DOHH2 (cell line): ENCODE results near the gene TAS2R40.

Experiments
- H3F3A ChIP-seq: fragments of 200-600 bp; sonication (generic), shearing (Covaris generic); 2 replicates; pipeline ENCODE4 v1.6.0; 2016; ENCODE audit warnings: antibody characterized with exemption, mild to moderate bottlenecking; ENCODE audit not compliant: control insufficient read depth, insufficient read depth
- H3K27ac ChIP-seq: fragments of 200-600 bp; sonication (generic); 2 replicates; pipeline ENCODE4 v1.5.1; 2014; ENCODE audit warnings: low read depth, mild to moderate bottlenecking, low read length, moderate library complexity
- H3K27me3 ChIP-seq: fragments of 200-600 bp; sonication (generic); 2 replicates; pipeline ENCODE4 v1.6.1; 2014; ENCODE audit warnings: mild to moderate bottlenecking, low read length, mixed read lengths; ENCODE audit not compliant: control insufficient read depth
- H3K36me3 ChIP-seq: fragments of 200-600 bp; sonication (generic); 2 replicates; pipeline ENCODE4 v1.6.1; 2014; ENCODE audit warnings: mild to moderate bottlenecking, low read length, moderate library complexity, mixed read lengths; ENCODE audit not compliant: control insufficient read depth
- H3K4me1 ChIP-seq: fragments of 200-600 bp; sonication (generic); 2 replicates; pipeline ENCODE4 v1.6.1; 2014; ENCODE audit warnings: mild to moderate bottlenecking, low read length, mixed read lengths; ENCODE audit not compliant: control insufficient read depth
- H3K4me2 ChIP-seq: fragments of 200-600 bp; sonication (generic); 2 replicates; pipeline ENCODE4 v1.6.0; 2014; ENCODE audit warnings: mild to moderate bottlenecking, low read length, moderate library complexity
- H3K4me3 ChIP-seq: fragments of 200-600 bp; sonication (generic); 2 replicates; pipeline ENCODE4 v1.5.1; 2014; ENCODE audit warnings: mild to moderate bottlenecking, low read length, mixed read lengths
- H3K79me2 ChIP-seq: fragments of 200-600 bp; sonication (generic); 2 replicates; pipeline ENCODE4 v1.6.1; 2014; ENCODE audit warnings: mild to moderate bottlenecking, low read length, mixed read lengths; ENCODE audit not compliant: control insufficient read depth
- H3K9me2 ChIP-seq: fragments of 200-600 bp; sonication (generic); replicated peaks from 2 replicates; pipeline ENCODE4 v1.6.1; 2014; ENCODE audit warnings: mild to moderate bottlenecking, low read length, mixed read lengths; ENCODE audit not compliant: control insufficient read depth
- H3K9me3 ChIP-seq: fragments of 200-600 bp; sonication (generic); 2 replicates; pipeline ENCODE4 v1.6.1; 2014; ENCODE audit warnings: antibody characterized with exemption, low read length, mixed read lengths; ENCODE audit not compliant: control insufficient read depth, insufficient read depth
- H4K20me1 ChIP-seq: fragments of 200-600 bp; sonication (generic); 2 replicates; pipeline ENCODE4 v1.6.0; 2014; ENCODE audit warnings: low read depth, mild to moderate bottlenecking, antibody characterized with exemption, low read length, moderate library complexity; ENCODE audit not compliant: control insufficient read depth, insufficient read depth
- CTCF ChIP-seq: fragments of 200-600 bp; sonication (generic); IDR thresholded peaks from one replicate; pipeline ENCODE4 v1.5.1; 2014; ENCODE audit warnings: antibody characterized with exemption, mild to moderate bottlenecking, low read depth, low read length; ENCODE audit not compliant: poor library complexity, severe bottlenecking
- EZH2phosphoT487 ChIP-seq: fragments of 200-600 bp; sonication (generic); IDR thresholded peaks from 2 replicates; pipeline ENCODE4 v1.6.1; 2017; ENCODE audit warnings: borderline replicate concordance, mild to moderate bottlenecking, antibody characterized with exemption, low read length, moderate library complexity, mixed read lengths

TAS2R40 gene

GRCh38 chr7:143216686-143217085 lies 5.2 kb upstream of the TAS2R40 start:
- Histone ChIP-seq H3K9me3 (peaks cover 3% of the 10 kb centered on the region; the same call in 1 of the 2 replicates), H3K4me1 (peaks cover 14% of the 10 kb centered on the region), H3K36me3 (no peaks in the 10 kb centered on the region), H3K27me3 (no peaks in the 10 kb centered on the region), H3K4me2 (no peak overlapping the region), H3K27ac (no peak overlapping the region), H4K20me1 (no peaks in the 10 kb centered on the region), H3K4me3 (no peak overlapping the region), H3F3A (no peaks in the 10 kb centered on the region), H3K79me2 (no peaks in the 10 kb centered on the region), H3K9me2 (no peaks in the 10 kb centered on the region)
- TF ChIP-seq CTCF (no peak), EZH2phosphoT487 (no peak)

DNA sequence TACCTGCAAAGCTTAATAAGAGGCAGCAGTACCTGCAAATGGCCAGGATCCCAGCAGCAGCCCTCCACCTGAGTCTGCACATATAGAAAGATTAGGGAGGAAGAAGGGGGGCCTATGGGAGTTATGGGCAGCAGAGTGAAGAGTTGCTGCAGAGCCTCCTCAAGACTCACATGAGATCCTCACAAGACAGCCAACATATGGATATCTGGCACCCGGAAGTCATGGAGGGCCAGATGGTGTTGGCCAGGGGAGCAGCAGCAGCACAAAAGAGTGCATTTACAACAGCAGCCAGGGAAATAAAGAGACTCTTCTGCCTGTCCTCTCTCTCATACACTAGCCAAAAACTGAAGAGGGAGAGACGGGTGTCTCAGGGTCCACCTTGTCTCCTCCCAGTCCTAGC lies 4.0 kb upstream of the TAS2R40 start:
- TF ChIP-seq EZH2phosphoT487 (no peak), CTCF (no peak)
- Histone ChIP-seq H3K27ac (no peak overlapping the region), H3K4me2 (no peak overlapping the region), H4K20me1 (no peaks in the 10 kb centered on the region), H3K36me3 (no peaks in the 10 kb centered on the region), H3K9me2 (no peaks in the 10 kb centered on the region), H3K4me1 (peaks cover 14% of the 10 kb centered on the region), H3K79me2 (no peaks in the 10 kb centered on the region), H3K9me3 (no peaks in the 10 kb centered on the region), H3F3A (no peaks in the 10 kb centered on the region), H3K4me3 (no peak overlapping the region), H3K27me3 (peaks cover 10% of the 10 kb centered on the region)

DNA sequence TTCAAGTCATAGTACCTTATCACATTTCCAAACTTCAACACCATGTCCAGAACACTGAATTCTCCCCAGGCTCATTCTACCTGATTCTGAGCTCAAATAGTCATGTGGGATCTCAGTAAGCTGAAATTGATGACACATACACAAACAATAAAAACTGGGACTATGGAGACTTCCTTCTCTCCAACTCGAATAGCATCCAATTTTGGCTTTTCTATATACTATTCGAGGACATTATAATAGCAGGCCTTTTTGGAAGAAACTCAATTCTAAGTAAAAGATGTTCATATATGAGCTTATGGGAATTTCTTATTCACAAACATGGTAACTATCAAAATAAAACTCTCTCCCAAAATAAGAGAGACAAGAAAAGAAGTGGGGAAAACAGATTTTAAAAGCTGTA lies 551 bp upstream of the TAS2R40 start:
- no peaks in the 10 kb centered on the region for H4K20me1 ChIP-seq
- H3K4me1 ChIP-seq = no peaks in the 10 kb centered on the region
- no peaks in the 10 kb centered on the region for H3K9me3 ChIP-seq
- no peak overlapping the region for H3K4me3 ChIP-seq
- H3K79me2 ChIP-seq = no peaks in the 10 kb centered on the region
- H3K27me3 ChIP-seq = peaks cover 25% of the 10 kb centered on the region
- H3K36me3 ChIP-seq = no peaks in the 10 kb centered on the region
- H3K27ac ChIP-seq = no peak overlapping the region
- no peak overlapping the region for H3K4me2 ChIP-seq
- TF ChIP-seq EZH2phosphoT487 = no peak
- no peak for TF ChIP-seq CTCF
- H3F3A ChIP-seq = no peaks in the 10 kb centered on the region
- H3K9me2 ChIP-seq = no peaks in the 10 kb centered on the region

GRCh38 chr7:143222782-143223181 lies 945 bp downstream of the TAS2R40 start:
- no peak overlapping the region for H3K27ac ChIP-seq
- no peaks in the 10 kb centered on the region for H3K9me2 ChIP-seq
- H3K4me3 ChIP-seq = no peak overlapping the region
- H3K27me3 ChIP-seq = peaks cover 25% of the 10 kb centered on the region
- no peaks in the 10 kb centered on the region for H4K20me1 ChIP-seq
- no peaks in the 10 kb centered on the region for H3K36me3 ChIP-seq
- TF ChIP-seq EZH2phosphoT487 (no peak), CTCF (no peak)
- H3K79me2 ChIP-seq = no peaks in the 10 kb centered on the region
- H3K9me3 ChIP-seq = no peaks in the 10 kb centered on the region
- H3K4me1 ChIP-seq = no peaks in the 10 kb centered on the region
- no peaks in the 10 kb centered on the region for H3F3A ChIP-seq
- H3K4me2 ChIP-seq = no peak overlapping the region
